Measurements from ENCODE around the gene MST1.

GRCh38 chr3:49652218-49652902 lies 36.9 kb downstream of the MST1 start:
- TF ChIP-seq POLR2A (IDR thresholded peaks at IDR 0.05; ENCODE audit: low read depth, low read length) (no peak), POLR2AphosphoS5 (IDR thresholded peaks at IDR 0.05; ENCODE audit: low read depth, low read length) (no peak)
